ENCODE measurements around the gene HAUS6.
"Not testable (repeated sequence)": the region's sequence is repeated elsewhere in the genome, so short reads cannot be mapped to it uniquely, and the experiment has no call there.

HAUS6 gene

GRCh38 chr9:19027825-19028224, 74.9 kb downstream of the HAUS6 start:
- no peaks in the 10 kb centered on the region for H3F3A ChIP-seq (ENCODE audit: control insufficient read depth, insufficient read depth)
- H4K20me1 ChIP-seq (ENCODE audit: control insufficient read depth, insufficient read depth, low read depth, low read length), result no peaks in the 10 kb centered on the region
- no peaks in the 10 kb centered on the region for H3K4me1 ChIP-seq (ENCODE audit: control insufficient read depth, low read length)
- no peak overlapping the region for H3K4me3 ChIP-seq (ENCODE audit: low read length)
- no peaks in the 10 kb centered on the region for H3K36me3 ChIP-seq (ENCODE audit: control insufficient read depth, low read length)
- H3K9me3 ChIP-seq (ENCODE audit: control insufficient read depth, insufficient read depth, low read length), result no peaks in the 10 kb centered on the region
- H3K27me3 ChIP-seq (ENCODE audit: control insufficient read depth, low read length), result peaks cover 2% of the 10 kb centered on the region; the same call in 1 of the 2 replicates
- H3K9me2 ChIP-seq (replicated peaks; ENCODE audit: control insufficient read depth, low read length), result no peaks in the 10 kb centered on the region
- no peak overlapping the region for H3K4me2 ChIP-seq (ENCODE audit: low read length)
- H3K27ac ChIP-seq (ENCODE audit: low read depth, low read length), result no peak overlapping the region
- no peaks in the 10 kb centered on the region for H3K79me2 ChIP-seq (ENCODE audit: control insufficient read depth, low read length)
- TF ChIP-seq EZH2phosphoT487 (IDR thresholded peaks at IDR 0.05; ENCODE audit: borderline replicate concordance, low read length) (no peak), CTCF (IDR thresholded peaks at IDR 0.05; ENCODE audit: low read depth, low read length, poor library complexity, severe bottlenecking) (no peak)

- no peaks in the 10 kb centered on the region for H3K4me1 ChIP-seq (ENCODE audit: control insufficient read depth, low read length)
- H4K20me1 ChIP-seq (ENCODE audit: control insufficient read depth, insufficient read depth, low read depth, low read length), result no peaks in the 10 kb centered on the region
- no peak overlapping the region for H3K27ac ChIP-seq (ENCODE audit: low read depth, low read length)
- no peaks in the 10 kb centered on the region for H3K36me3 ChIP-seq (ENCODE audit: control insufficient read depth, low read length)
- H3K79me2 ChIP-seq (ENCODE audit: control insufficient read depth, low read length), result no peaks in the 10 kb centered on the region
- H3K4me3 ChIP-seq (ENCODE audit: low read length), result no peak overlapping the region
- H3K27me3 ChIP-seq (ENCODE audit: control insufficient read depth, low read length), result peaks cover 2% of the 10 kb centered on the region; the same call in 1 of the 2 replicates
- H3K9me2 ChIP-seq (replicated peaks; ENCODE audit: control insufficient read depth, low read length), result no peaks in the 10 kb centered on the region
- no peak overlapping the region for H3K4me2 ChIP-seq (ENCODE audit: low read length)
- H3K9me3 ChIP-seq (ENCODE audit: control insufficient read depth, insufficient read depth, low read length), result no peaks in the 10 kb centered on the region
- TF ChIP-seq CTCF (IDR thresholded peaks at IDR 0.05; ENCODE audit: low read depth, low read length, poor library complexity, severe bottlenecking), result no peak
- H3F3A ChIP-seq (ENCODE audit: control insufficient read depth, insufficient read depth), result no peaks in the 10 kb centered on the region
Measured at GRCh38 chr9:19026375-19026774, 76.3 kb downstream of the HAUS6 start.

- Histone ChIP-seq H3K27me3 (ENCODE audit: control insufficient read depth, low read length) (no peaks in the 10 kb centered on the region), H3K27ac (ENCODE audit: low read depth, low read length) (no peak overlapping the region), H3F3A (ENCODE audit: control insufficient read depth, insufficient read depth) (no peaks in the 10 kb centered on the region), H3K9me2 (replicated peaks; ENCODE audit: control insufficient read depth, low read length) (no peaks in the 10 kb centered on the region), H3K79me2 (ENCODE audit: control insufficient read depth, low read length) (no peaks in the 10 kb centered on the region), H3K9me3 (ENCODE audit: control insufficient read depth, insufficient read depth, low read length) (no peaks in the 10 kb centered on the region), H4K20me1 (ENCODE audit: control insufficient read depth, insufficient read depth, low read depth, low read length) (no peaks in the 10 kb centered on the region), H3K36me3 (ENCODE audit: control insufficient read depth, low read length) (no peaks in the 10 kb centered on the region), H3K4me1 (ENCODE audit: control insufficient read depth, low read length) (no peaks in the 10 kb centered on the region), H3K4me3 (ENCODE audit: low read length) (no peak overlapping the region), H3K4me2 (ENCODE audit: low read length) (no peak overlapping the region)
- TF ChIP-seq CTCF (IDR thresholded peaks at IDR 0.05; ENCODE audit: low read depth, low read length, poor library complexity, severe bottlenecking) (no peak), EZH2phosphoT487 (IDR thresholded peaks at IDR 0.05; ENCODE audit: borderline replicate concordance, low read length) (no peak)
Measured at GRCh38 chr9:19023078-19023477, 79.6 kb downstream of the HAUS6 start.

GRCh38 chr9:19022206-19022605, 80.5 kb downstream of the HAUS6 start:
- Histone ChIP-seq H3K36me3 (ENCODE audit: control insufficient read depth, low read length) (no peaks in the 10 kb centered on the region), H3F3A (ENCODE audit: control insufficient read depth, insufficient read depth) (no peaks in the 10 kb centered on the region), H3K4me2 (ENCODE audit: low read length) (no peak overlapping the region), H3K27ac (ENCODE audit: low read depth, low read length) (no peak overlapping the region), H3K4me1 (ENCODE audit: control insufficient read depth, low read length) (no peaks in the 10 kb centered on the region), H3K9me3 (ENCODE audit: control insufficient read depth, insufficient read depth, low read length) (no peaks in the 10 kb centered on the region), H3K79me2 (ENCODE audit: control insufficient read depth, low read length) (no peaks in the 10 kb centered on the region), H3K4me3 (ENCODE audit: low read length) (no peak overlapping the region), H3K9me2 (replicated peaks; ENCODE audit: control insufficient read depth, low read length) (no peaks in the 10 kb centered on the region), H4K20me1 (ENCODE audit: control insufficient read depth, insufficient read depth, low read depth, low read length) (no peaks in the 10 kb centered on the region), H3K27me3 (ENCODE audit: control insufficient read depth, low read length) (no peaks in the 10 kb centered on the region)
- TF ChIP-seq EZH2phosphoT487 (IDR thresholded peaks at IDR 0.05; ENCODE audit: borderline replicate concordance, low read length) (no peak), CTCF (IDR thresholded peaks at IDR 0.05; ENCODE audit: low read depth, low read length, poor library complexity, severe bottlenecking) (no peak)

GRCh38 chr9:19021649-19022048, 81.1 kb downstream of the HAUS6 start:
- not testable (repeated sequence) for H3K4me1 ChIP-seq (ENCODE audit: control insufficient read depth, low read length); H3K4me3 ChIP-seq (ENCODE audit: low read length); H3K4me2 ChIP-seq (ENCODE audit: low read length); H4K20me1 ChIP-seq (ENCODE audit: control insufficient read depth, insufficient read depth, low read depth, low read length); H3K27me3 ChIP-seq (ENCODE audit: control insufficient read depth, low read length); H3K36me3 ChIP-seq (ENCODE audit: control insufficient read depth, low read length); H3F3A ChIP-seq (ENCODE audit: control insufficient read depth, insufficient read depth); H3K27ac ChIP-seq (ENCODE audit: low read depth, low read length); H3K79me2 ChIP-seq (ENCODE audit: control insufficient read depth, low read length); H3K9me3 ChIP-seq (ENCODE audit: control insufficient read depth, insufficient read depth, low read length); H3K9me2 ChIP-seq (replicated peaks; ENCODE audit: control insufficient read depth, low read length)
